ENCODE measurements around the gene SRPRB.

- TF ChIP-seq POLR2AphosphoS5 (IDR thresholded peaks at IDR 0.05; ENCODE audit: low read depth, low read length) (no peak), ZBTB33 (IDR thresholded peaks at IDR 0.05; ENCODE audit: borderline replicate concordance, low read depth) (no peak), CTCF (IDR thresholded peaks at IDR 0.05) (no peak), EP300 (IDR thresholded peaks at IDR 0.05; ENCODE audit: borderline replicate concordance in 1 of 2, low read depth in 1 of 2, low read length in 1 of 2) (no peak), FOXM1 (IDR thresholded peaks at IDR 0.05; ENCODE audit: low read depth) (no peak), TEAD4 (IDR thresholded peaks at IDR 0.05; ENCODE audit: borderline replicate concordance, insufficient read depth) (no peak), JUND (IDR thresholded peaks at IDR 0.05) (no peak), REST (IDR thresholded peaks at IDR 0.05; ENCODE audit: low read depth, low read length) (no peak), USF2 (IDR thresholded peaks at IDR 0.05; ENCODE audit: borderline replicate concordance, low read depth, low read length) (no peak), MAX (IDR thresholded peaks at IDR 0.05; ENCODE audit: low read depth) (no peak), TAF1 (IDR thresholded peaks at IDR 0.05; ENCODE audit: borderline replicate concordance, low read depth, low read length) (no peak), ELF1 (IDR thresholded peaks at IDR 0.05) (no peak)
Measured at GRCh38 chr3:133838916-133839800, 33.5 kb downstream of the SRPRB start.

Measured in SK-N-SH (cell line).